GM12892 (cell line): Measurements from ENCODE around the gene LRFN2.

ENCODE experiments used
- POLR2A ChIP-seq: IDR thresholded peaks from 2 replicates; pipeline ENCODE4 v1.6.1; 2011; ENCODE audit warnings: low read depth, low read length, control low read depth
- POLR2AphosphoS5 ChIP-seq: IDR thresholded peaks from 2 replicates; pipeline ENCODE4 v1.6.1; 2011; ENCODE audit warnings: low read depth, low read length, control low read depth
- TAF1 ChIP-seq: IDR thresholded peaks from 2 replicates; pipeline ENCODE4 v1.6.1; 2011; ENCODE audit warnings: low read depth, mild to moderate bottlenecking, control low read depth, low read length, borderline replicate concordance

GRCh38 chr6:40386200-40386599, 201.0 kb downstream of the LRFN2 start:
- TF ChIP-seq TAF1 (no peak), POLR2AphosphoS5 (no peak), POLR2A (no peak)
